ACC112 (cell line): ENCODE measurements around the gene ARHGEF25.

Experiments used
- H2AFZ ChIP-seq: fragments of 200-600 bp; sonication (generic); one replicate; pipeline ENCODE4 v1.6.0; 2017; ENCODE audit warnings: antibody characterized with exemption, low read length; ENCODE audit not compliant: unreplicated experiment
- H3K27ac ChIP-seq: fragments of 200-600 bp; sonication (generic); 2 replicates; pipeline ENCODE4 v1.5.1; 2014; ENCODE audit warnings: low read depth, mild to moderate bottlenecking, antibody characterized with exemption, low read length, moderate library complexity
- H3K27me3 ChIP-seq: fragments of 200-600 bp; sonication (generic); 2 replicates; pipeline ENCODE4 v1.6.1; 2014; ENCODE audit warnings: mild to moderate bottlenecking, antibody characterized with exemption, low read length, moderate library complexity, mixed read lengths; ENCODE audit not compliant: insufficient read depth
- H3K36me3 ChIP-seq: fragments of 200-600 bp; sonication (generic); 2 replicates; pipeline ENCODE4 v1.6.1; 2016; ENCODE audit warnings: mild to moderate bottlenecking, antibody characterized with exemption, low read length, moderate library complexity, mixed read lengths; ENCODE audit not compliant: insufficient read depth
- H3K4me1 ChIP-seq: fragments of 200-600 bp; sonication (generic); one replicate; pipeline ENCODE4 v1.6.1; 2016; ENCODE audit warnings: low read length, mixed read lengths; ENCODE audit not compliant: insufficient read depth, unreplicated experiment, control insufficient read depth
- H3K4me3 ChIP-seq: fragments of 200-600 bp; sonication (generic); 2 replicates; pipeline ENCODE4 v1.5.1; 2014; ENCODE audit warnings: mild to moderate bottlenecking, low read depth, low read length
- H3K79me2 ChIP-seq: fragments of 200-600 bp; sonication (generic); one replicate; pipeline ENCODE4 v1.6.0; 2016; ENCODE audit warnings: low read length; ENCODE audit not compliant: control insufficient read depth, unreplicated experiment, insufficient read depth

ARHGEF25 gene

DNA sequence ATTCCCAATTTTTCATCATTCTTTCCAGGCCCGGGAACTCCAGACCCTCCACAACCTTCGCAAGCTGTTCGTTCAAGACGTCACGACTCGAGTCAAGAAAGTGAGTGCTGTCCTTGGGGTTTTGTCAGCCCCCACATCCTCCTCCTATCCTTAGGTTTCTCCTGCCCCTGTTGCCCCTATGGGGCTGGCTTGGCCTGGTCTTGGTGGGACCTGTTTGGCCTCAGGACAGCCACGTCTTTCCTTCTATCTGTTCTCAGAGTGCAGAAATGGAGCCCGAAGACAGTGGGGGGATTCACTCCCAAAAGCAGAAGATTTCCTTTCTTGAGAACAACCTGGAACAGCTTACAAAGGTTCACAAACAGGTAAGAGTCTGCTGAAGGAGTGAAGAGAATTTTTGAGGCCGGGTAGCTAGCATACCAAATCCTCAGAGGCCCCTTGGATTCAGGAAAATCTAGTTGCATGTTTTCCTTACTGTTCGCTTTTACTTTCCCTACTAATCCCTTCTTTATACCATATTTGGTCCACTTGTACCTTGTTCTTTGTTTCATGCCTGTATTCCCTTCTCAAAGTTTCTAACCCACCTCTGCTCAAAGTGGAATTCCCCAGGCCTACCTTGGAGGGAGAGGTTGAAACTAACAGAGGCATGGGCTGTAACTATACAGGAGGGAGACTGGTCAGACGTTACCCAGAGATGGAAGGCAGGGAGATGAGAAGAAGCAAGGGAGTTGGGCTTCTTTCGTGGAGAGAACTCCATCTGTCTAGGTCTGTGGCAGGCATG is 33.1 kb upstream of the ARHGEF25 start:
- Histone ChIP-seq H3K79me2 (no peaks in the 10 kb centered on the region), H2AFZ (no peak overlapping the region), H3K27ac (no peak overlapping the region), H3K4me3 (no peak overlapping the region), H3K36me3 (no peaks in the 10 kb centered on the region), H3K4me1 (no peaks in the 10 kb centered on the region), H3K27me3 (no peaks in the 10 kb centered on the region)

DNA sequence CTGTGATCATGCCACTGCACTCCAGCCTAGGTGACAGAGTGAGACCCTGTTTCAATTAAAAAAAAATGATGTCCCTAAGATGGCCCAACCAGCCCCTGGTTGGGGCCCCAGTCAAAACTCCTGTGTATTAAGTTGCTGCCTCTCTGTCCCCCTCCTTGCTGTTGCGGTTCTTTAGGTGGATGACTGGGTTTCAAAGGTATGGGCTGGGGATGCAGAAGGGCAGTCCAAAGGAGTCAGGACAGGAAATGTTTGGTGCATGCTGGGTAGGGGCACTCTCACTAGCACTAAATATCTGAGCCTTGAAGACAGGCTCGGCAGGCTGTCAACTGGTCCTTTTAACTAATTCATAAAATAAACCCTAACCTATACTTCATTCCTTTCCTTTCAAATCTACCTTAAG is 32.2 kb upstream of the ARHGEF25 start:
- Histone ChIP-seq H3K36me3 (no peaks in the 10 kb centered on the region), H3K27me3 (no peaks in the 10 kb centered on the region), H3K27ac (no peak overlapping the region), H2AFZ (no peak overlapping the region), H3K4me3 (no peak overlapping the region), H3K79me2 (no peaks in the 10 kb centered on the region), H3K4me1 (no peaks in the 10 kb centered on the region)

DNA sequence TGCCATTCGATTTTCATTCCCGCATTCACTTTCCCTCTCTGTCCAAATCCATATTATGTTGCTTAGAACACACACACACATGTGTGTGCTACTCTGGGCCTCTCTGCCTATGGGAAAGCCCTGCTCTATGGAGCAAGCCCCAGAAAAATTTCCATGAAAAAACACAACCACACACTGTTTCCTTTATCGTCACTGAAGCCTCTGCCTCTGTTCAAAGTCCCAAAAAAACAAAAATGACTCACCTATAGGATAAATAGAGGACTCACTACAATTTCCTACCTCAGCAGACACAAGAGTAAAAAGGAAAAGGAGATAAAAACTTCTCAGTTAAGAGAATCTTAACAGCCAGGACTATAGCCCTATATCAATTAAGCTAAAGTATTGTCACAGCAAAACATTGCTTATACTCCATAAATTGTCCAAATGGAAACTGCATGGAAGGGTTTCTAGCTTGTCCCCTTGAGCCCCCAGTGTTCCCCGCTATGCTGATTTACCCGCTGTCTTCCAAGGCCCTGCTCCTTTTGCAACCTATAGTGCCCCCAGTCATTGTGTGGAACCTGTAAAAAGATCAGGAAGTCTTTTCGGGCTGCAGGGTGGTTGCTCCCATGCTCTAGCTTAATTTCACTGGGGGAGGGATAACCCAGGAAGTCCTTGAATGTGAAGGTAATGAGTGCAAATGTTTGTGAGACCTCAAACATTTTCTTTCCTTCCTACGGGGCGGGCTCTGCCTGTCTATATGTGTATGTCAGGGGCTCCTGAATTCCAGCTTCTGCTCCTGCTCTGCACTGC is 31.4 kb upstream of the ARHGEF25 start:
- no peaks in the 10 kb centered on the region for H3K36me3 ChIP-seq

DNA sequence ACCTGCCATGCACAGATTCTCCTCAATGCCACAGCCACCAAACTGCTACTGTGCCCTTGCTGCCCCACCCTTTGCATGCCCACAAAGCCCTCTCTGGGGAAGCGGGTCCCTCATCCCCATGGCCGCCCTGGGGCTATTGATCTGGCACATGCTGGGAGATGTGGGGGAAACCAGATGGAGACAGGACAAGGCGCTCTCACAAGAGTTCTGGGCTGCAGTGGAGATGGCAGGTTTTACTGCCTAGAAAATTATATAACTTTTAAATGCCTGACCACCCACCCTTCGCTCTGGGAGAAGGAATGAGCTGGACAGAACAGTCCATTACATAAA is 30.8 kb upstream of the ARHGEF25 start:
- H3K36me3 ChIP-seq: no peaks in the 10 kb centered on the region
- H3K4me1 ChIP-seq: no peaks in the 10 kb centered on the region
- no peak overlapping the region for H3K4me3 ChIP-seq
- no peaks in the 10 kb centered on the region for H3K79me2 ChIP-seq
- no peak overlapping the region for H2AFZ ChIP-seq
- H3K27me3 ChIP-seq: peaks cover 5% of the 10 kb centered on the region; the same call in 1 of the 2 replicates
- no peak overlapping the region for H3K27ac ChIP-seq

More for the DNA sequence above, 31.4 kb upstream of the ARHGEF25 start:
- Histone ChIP-seq H3K4me1 (no peaks in the 10 kb centered on the region), H3K27me3 (no peaks in the 10 kb centered on the region), H3K27ac (no peak overlapping the region), H2AFZ (no peak overlapping the region), H3K79me2 (no peaks in the 10 kb centered on the region), H3K4me3 (no peak overlapping the region)

DNA sequence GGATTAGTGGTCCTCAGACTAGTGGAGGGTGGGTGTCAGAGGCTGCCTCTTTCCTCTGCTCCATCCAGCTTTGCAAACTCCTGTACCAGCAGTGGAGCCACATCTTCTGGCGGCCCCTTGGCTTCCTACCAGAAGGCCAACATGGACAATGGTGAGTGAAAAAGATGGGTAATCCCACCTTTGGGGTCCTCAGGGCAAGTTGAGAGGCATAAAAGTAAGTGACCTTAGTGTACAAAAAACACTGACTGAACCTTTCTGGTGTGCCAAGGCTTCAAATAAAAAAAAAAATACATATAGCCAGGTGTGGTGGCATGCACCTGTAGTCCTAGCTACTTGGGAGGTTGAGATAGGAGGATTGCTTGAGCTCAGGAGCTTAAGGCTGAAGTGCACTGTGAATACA is 29.4 kb upstream of the ARHGEF25 start:
- H3K4me3 ChIP-seq: no peak overlapping the region
- no peaks in the 10 kb centered on the region for H3K79me2 ChIP-seq
- H2AFZ ChIP-seq: no peak overlapping the region
- no peaks in the 10 kb centered on the region for H3K4me1 ChIP-seq
- H3K36me3 ChIP-seq: no peaks in the 10 kb centered on the region
- H3K27ac ChIP-seq: no peak overlapping the region
- peaks cover 11% of the 10 kb centered on the region for H3K27me3 ChIP-seq

DNA sequence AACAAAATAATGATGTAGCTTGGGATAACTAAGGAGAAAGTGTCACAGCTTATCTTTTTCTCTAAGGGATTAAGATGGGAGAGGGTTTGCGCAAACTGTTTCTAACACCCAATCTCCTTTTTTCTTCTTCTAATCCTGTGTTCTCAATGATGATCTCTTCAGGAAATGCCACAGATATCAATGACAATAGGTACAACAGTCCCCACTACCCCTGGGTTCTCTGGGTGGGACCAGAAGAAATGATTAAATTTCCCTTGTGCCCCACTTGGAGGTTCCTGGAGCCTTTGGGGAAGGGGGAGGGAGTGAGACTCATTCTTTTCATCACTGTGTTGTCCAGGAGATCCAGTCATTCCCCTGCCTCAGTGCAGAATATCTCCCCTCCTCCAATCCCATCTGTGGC is 28.8 kb upstream of the ARHGEF25 start:
- Histone ChIP-seq H3K27me3 (peaks cover 15% of the 10 kb centered on the region), H2AFZ (no peak overlapping the region), H3K4me3 (no peak overlapping the region), H3K4me1 (no peaks in the 10 kb centered on the region), H3K36me3 (no peaks in the 10 kb centered on the region), H3K79me2 (no peaks in the 10 kb centered on the region), H3K27ac (no peak overlapping the region)

DNA sequence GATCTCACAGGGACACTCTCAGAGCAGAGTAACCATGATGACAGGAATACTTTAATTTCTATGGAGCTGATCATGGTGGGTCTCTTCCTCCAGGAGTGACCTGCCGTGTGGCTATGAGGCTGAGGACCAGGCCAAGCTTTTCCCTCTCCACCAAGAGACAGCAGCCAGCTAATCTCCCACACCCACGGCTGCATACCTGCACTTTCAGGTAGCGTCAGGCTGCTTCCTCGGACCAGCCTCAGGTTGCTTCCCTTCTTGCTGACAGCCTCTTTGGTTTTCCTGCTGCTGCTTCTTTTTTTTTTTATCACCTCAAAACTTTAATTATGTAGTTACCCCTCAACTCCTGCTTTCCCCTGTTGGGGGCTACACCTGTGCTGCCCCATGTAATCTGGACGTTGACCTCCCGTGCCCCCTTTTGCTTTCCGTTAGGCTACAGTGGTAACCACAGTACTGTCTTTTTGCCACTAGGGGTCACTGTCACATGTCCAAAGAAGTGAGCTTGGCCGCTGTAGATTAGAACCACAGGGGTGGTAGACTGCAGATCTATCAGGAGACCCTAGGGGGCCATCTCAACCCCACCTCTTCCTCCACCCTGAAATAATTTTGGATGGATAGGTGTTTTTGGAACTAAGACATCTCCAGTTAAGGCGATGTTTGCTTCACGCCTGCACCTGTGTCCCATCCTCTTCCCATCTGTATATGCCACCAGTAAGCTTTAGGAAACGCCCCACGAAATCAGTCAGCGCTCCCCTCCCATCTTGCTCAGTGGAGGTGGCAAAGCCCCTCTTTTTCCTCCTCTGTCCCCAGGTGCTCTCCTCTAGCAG is 28.0 kb upstream of the ARHGEF25 start:
- H3K4me3 ChIP-seq: no peak overlapping the region
- peaks cover 22% of the 10 kb centered on the region for H3K27me3 ChIP-seq

DNA sequence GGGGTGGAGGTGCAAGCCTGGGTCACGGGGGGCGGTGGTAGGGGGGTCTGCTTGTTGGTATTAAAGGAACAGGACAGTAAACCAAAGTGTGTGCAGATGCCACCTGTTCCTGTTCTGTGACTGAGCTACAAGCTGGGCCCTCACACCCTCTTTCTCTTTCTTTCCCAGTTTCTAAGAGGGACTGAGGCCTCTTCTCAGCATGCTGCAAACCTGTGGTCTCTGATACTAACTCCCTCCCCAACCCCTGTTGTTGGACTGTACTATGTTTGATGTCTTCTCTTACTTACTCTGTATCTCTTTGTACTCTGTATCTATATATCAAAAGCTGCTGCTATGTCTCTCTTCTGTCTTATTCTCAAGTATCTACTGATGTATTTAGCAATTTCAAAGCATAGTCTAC is 27.2 kb upstream of the ARHGEF25 start:
- Histone ChIP-seq H3K79me2 (no peaks in the 10 kb centered on the region), H3K4me1 (no peaks in the 10 kb centered on the region), H3K36me3 (no peaks in the 10 kb centered on the region), H3K27ac (no peak overlapping the region), H3K27me3 (peaks cover 23% of the 10 kb centered on the region), H2AFZ (no peak overlapping the region), H3K4me3 (no peak overlapping the region)

More for the DNA sequence above, 28.0 kb upstream of the ARHGEF25 start:
- H3K36me3 ChIP-seq: no peaks in the 10 kb centered on the region
- no peak overlapping the region for H3K27ac ChIP-seq
- no peaks in the 10 kb centered on the region for H3K4me1 ChIP-seq
- H3K79me2 ChIP-seq: no peaks in the 10 kb centered on the region
- no peak overlapping the region for H2AFZ ChIP-seq

DNA sequence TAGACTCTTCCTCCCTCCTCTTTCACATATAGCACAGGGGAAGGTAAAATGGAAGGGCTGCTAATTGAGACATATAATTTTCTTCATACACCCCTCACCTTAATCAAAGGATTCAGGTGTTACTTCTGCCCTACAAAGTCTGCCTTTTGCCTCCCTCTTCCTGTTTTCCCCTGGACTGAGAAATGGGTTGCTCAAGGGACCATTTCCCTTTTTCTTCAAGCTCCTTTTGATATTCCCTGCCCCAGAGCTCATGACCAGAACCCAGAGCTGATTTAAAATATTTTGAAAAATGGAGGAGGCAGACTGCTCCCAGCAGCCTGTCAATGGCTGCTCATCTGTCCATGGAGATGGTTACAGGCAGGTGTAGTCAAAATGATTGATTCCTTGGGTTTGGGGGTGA is 26.5 kb upstream of the ARHGEF25 start:
- Histone ChIP-seq H3K4me1 (no peaks in the 10 kb centered on the region), H3K27me3 (peaks cover 23% of the 10 kb centered on the region), H2AFZ (no peak overlapping the region), H3K36me3 (no peaks in the 10 kb centered on the region), H3K4me3 (no peak overlapping the region), H3K27ac (no peak overlapping the region), H3K79me2 (no peaks in the 10 kb centered on the region)

DNA sequence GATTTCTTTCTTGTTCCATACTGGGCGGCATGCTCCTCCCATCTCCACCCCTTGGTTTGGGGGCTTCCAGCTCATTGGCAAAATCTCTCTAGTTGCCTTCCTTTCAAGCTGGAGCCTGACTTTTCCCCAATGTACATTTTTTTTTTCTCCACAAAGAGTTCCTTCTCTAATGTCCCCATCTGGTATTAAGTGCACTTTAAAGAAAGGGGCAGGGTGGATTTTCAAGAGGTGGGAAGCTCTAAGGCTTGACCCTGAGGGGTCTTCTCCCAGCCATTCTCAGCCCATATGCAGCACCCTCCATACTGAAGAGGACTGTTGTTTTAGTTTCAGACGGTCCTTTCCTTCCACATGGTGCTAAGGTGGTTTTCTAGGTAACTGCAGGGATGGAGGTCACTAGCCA is 26.1 kb upstream of the ARHGEF25 start:
- no peak overlapping the region for H3K4me3 ChIP-seq
- H2AFZ ChIP-seq: no peak overlapping the region
- no peaks in the 10 kb centered on the region for H3K4me1 ChIP-seq
- H3K27me3 ChIP-seq: peaks cover 23% of the 10 kb centered on the region
- no peak overlapping the region for H3K27ac ChIP-seq
- no peaks in the 10 kb centered on the region for H3K36me3 ChIP-seq
- no peaks in the 10 kb centered on the region for H3K79me2 ChIP-seq
